ENCODE results near the gene TMEM201.

The TMEM201 gene

GRCh38 chr1:9653491-9654050, 64.9 kb downstream of the TMEM201 start:
- Histone ChIP-seq H3K4me3 (ENCODE audit: low read length) (no peak overlapping the region), H3K9me3 (ENCODE audit: control insufficient read depth, low read depth, low read length) (no peaks in the 10 kb centered on the region), H3K4me1 (ENCODE audit: control insufficient read depth, low read depth, low read length) (no peaks in the 10 kb centered on the region), H3K36me3 (ENCODE audit: control insufficient read depth, low read depth, low read length) (no peaks in the 10 kb centered on the region), H3K27me3 (ENCODE audit: control insufficient read depth, insufficient read depth, low read length) (peaks cover 42% of the 10 kb centered on the region), H3K9ac (ENCODE audit: low read length) (no peak overlapping the region), H3K27ac (ENCODE audit: low read length) (no peak overlapping the region)

GRCh38 chr1:9654051-9654833, 65.5 kb downstream of the TMEM201 start:
- H3K4me3 ChIP-seq (ENCODE audit: low read length) = no peak overlapping the region
- H3K4me1 ChIP-seq (ENCODE audit: control insufficient read depth, low read depth, low read length) = no peaks in the 10 kb centered on the region
- no peak overlapping the region for H3K27ac ChIP-seq (ENCODE audit: low read length)
- no peaks in the 10 kb centered on the region for H3K36me3 ChIP-seq (ENCODE audit: control insufficient read depth, low read depth, low read length)
- H3K27me3 ChIP-seq (ENCODE audit: control insufficient read depth, insufficient read depth, low read length) = peaks cover 42% of the 10 kb centered on the region
- H3K9me3 ChIP-seq (ENCODE audit: control insufficient read depth, low read depth, low read length) = no peaks in the 10 kb centered on the region
- H3K9ac ChIP-seq (ENCODE audit: low read length) = no peak overlapping the region

GRCh38 chr1:9654834-9655723, 66.4 kb downstream of the TMEM201 start:
- Histone ChIP-seq H3K9me3 (ENCODE audit: control insufficient read depth, low read depth, low read length) (no peaks in the 10 kb centered on the region), H3K4me1 (ENCODE audit: control insufficient read depth, low read depth, low read length) (no peaks in the 10 kb centered on the region), H3K36me3 (ENCODE audit: control insufficient read depth, low read depth, low read length) (no peaks in the 10 kb centered on the region), H3K27ac (ENCODE audit: low read length) (no peak overlapping the region), H3K9ac (ENCODE audit: low read length) (no peak overlapping the region), H3K4me3 (ENCODE audit: low read length) (no peak overlapping the region), H3K27me3 (ENCODE audit: control insufficient read depth, insufficient read depth, low read length) (peaks cover 41% of the 10 kb centered on the region)

GRCh38 chr1:9655836-9656235, 67.1 kb downstream of the TMEM201 start:
- Histone ChIP-seq H3K9ac (ENCODE audit: low read length) (no peak overlapping the region), H3K27ac (ENCODE audit: low read length) (no peak overlapping the region), H3K9me3 (ENCODE audit: control insufficient read depth, low read depth, low read length) (no peaks in the 10 kb centered on the region), H3K27me3 (ENCODE audit: control insufficient read depth, insufficient read depth, low read length) (peaks cover 33% of the 10 kb centered on the region), H3K4me3 (ENCODE audit: low read length) (no peak overlapping the region), H3K4me1 (ENCODE audit: control insufficient read depth, low read depth, low read length) (no peaks in the 10 kb centered on the region), H3K36me3 (ENCODE audit: control insufficient read depth, low read depth, low read length) (no peaks in the 10 kb centered on the region)

GRCh38 chr1:9657521-9658032, 68.9 kb downstream of the TMEM201 start:
- H3K27me3 ChIP-seq (ENCODE audit: control insufficient read depth, insufficient read depth, low read length) = peaks cover 18% of the 10 kb centered on the region
- no peaks in the 10 kb centered on the region for H3K4me1 ChIP-seq (ENCODE audit: control insufficient read depth, low read depth, low read length)
- H3K4me3 ChIP-seq (ENCODE audit: low read length) = no peak overlapping the region
- no peak overlapping the region for H3K9ac ChIP-seq (ENCODE audit: low read length)
- H3K9me3 ChIP-seq (ENCODE audit: control insufficient read depth, low read depth, low read length) = no peaks in the 10 kb centered on the region
- no peak overlapping the region for H3K27ac ChIP-seq (ENCODE audit: low read length)
- H3K36me3 ChIP-seq (ENCODE audit: control insufficient read depth, low read depth, low read length) = no peaks in the 10 kb centered on the region

GRCh38 chr1:9658199-9658598, 69.5 kb downstream of the TMEM201 start:
- Histone ChIP-seq H3K27me3 (ENCODE audit: control insufficient read depth, insufficient read depth, low read length) (peaks cover 12% of the 10 kb centered on the region), H3K4me3 (ENCODE audit: low read length) (no peak overlapping the region), H3K9ac (ENCODE audit: low read length) (no peak overlapping the region), H3K4me1 (ENCODE audit: control insufficient read depth, low read depth, low read length) (no peaks in the 10 kb centered on the region), H3K36me3 (ENCODE audit: control insufficient read depth, low read depth, low read length) (no peaks in the 10 kb centered on the region), H3K27ac (ENCODE audit: low read length) (no peak overlapping the region), H3K9me3 (ENCODE audit: control insufficient read depth, low read depth, low read length) (no peaks in the 10 kb centered on the region)

- Histone ChIP-seq H3K4me3 (ENCODE audit: low read length) (no peak overlapping the region), H3K9me3 (ENCODE audit: control insufficient read depth, low read depth, low read length) (no peaks in the 10 kb centered on the region), H3K4me1 (ENCODE audit: control insufficient read depth, low read depth, low read length) (no peaks in the 10 kb centered on the region), H3K27me3 (ENCODE audit: control insufficient read depth, insufficient read depth, low read length) (peaks cover under 1% of the 10 kb centered on the region), H3K36me3 (ENCODE audit: control insufficient read depth, low read depth, low read length) (no peaks in the 10 kb centered on the region), H3K9ac (ENCODE audit: low read length) (no peak overlapping the region), H3K27ac (ENCODE audit: low read length) (no peak overlapping the region)
Measured at GRCh38 chr1:9659328-9659727, 70.6 kb downstream of the TMEM201 start.

GRCh38 chr1:9663257-9663656, 74.5 kb downstream of the TMEM201 start:
- Histone ChIP-seq H3K27ac (ENCODE audit: low read length) (no peak overlapping the region), H3K27me3 (ENCODE audit: control insufficient read depth, insufficient read depth, low read length) (no peaks in the 10 kb centered on the region), H3K4me1 (ENCODE audit: control insufficient read depth, low read depth, low read length) (no peaks in the 10 kb centered on the region), H3K36me3 (ENCODE audit: control insufficient read depth, low read depth, low read length) (no peaks in the 10 kb centered on the region), H3K9me3 (ENCODE audit: control insufficient read depth, low read depth, low read length) (no peaks in the 10 kb centered on the region), H3K9ac (ENCODE audit: low read length) (no peak overlapping the region), H3K4me3 (ENCODE audit: low read length) (no peak overlapping the region)
